Lower lobe of right lung (tissue), 2 donors: Measurements from ENCODE around the gene SLC15A3. TPM values are rescaled to one million over a fixed set of nuclear protein-coding genes. Genes with fewer than 3 reads are reported as not detected.
A peak's percentile ranks its signal among the peaks of the same experiment; 100 is the strongest.

ENCODE experiments used
- ATAC-seq, 2 donors: fragments of 200-7000 bp; cut with Tn5 transposase; one replicate each; pipeline ENCODE4 v1.9.1; 2020 to 2022; ENCODE audit warnings: mild to moderate bottlenecking in 2 of 2, moderate library complexity in 2 of 2
- DNase-seq: peaks from one replicate; pipeline ENCODE4 v3.0.0-alpha.2; 2020
- H3K27ac ChIP-seq: fragments of 200-600 bp; one replicate; pipeline ENCODE4 v1.8.0; 2022
- H3K27me3 ChIP-seq: fragments of 200-600 bp; one replicate; pipeline ENCODE4 v1.8.0; 2022; ENCODE audit warnings: low read depth
- H3K36me3 ChIP-seq: fragments of 200-600 bp; one replicate; pipeline ENCODE4 v1.8.0; 2022; ENCODE audit warnings: mild to moderate bottlenecking
- H3K4me1 ChIP-seq: fragments of 200-600 bp; one replicate; pipeline ENCODE4 v1.8.0; 2022
- H3K4me3 ChIP-seq: fragments of 200-600 bp; one replicate; pipeline ENCODE4 v1.8.0; 2022; ENCODE audit warnings: mild to moderate bottlenecking
- H3K9me3 ChIP-seq: fragments of 200-600 bp; one replicate; pipeline ENCODE4 v1.8.0; 2022
- CTCF ChIP-seq: fragments of 200-600 bp; IDR thresholded peaks from one replicate; pipeline ENCODE4 v1.8.0; 2022; ENCODE audit warnings: antibody characterized with exemption, mild to moderate bottlenecking
- intact Hi-C: fragments of 100-400 bp; cut with DNase I; formaldehyde crosslinking; loops from one replicate; pipeline ENCODE4 v1.11.0; 2022
- total RNA-seq: library from RNA; stranded (reverse); fragmentation: NEBNext Ultra II Directional; extraction: Animal tissue kit (Norgen Biotek cat#: 25700); gene quantifications from one replicate; pipeline ENCODE4 v1.2.1, GENCODE V29; 2021
- donor health status: DM: no; HTN: yes; CAD: no; lungs with severe emphysema.

Gene SLC15A3
- total RNA-seq, 1 donor from 2014 or later, result 199 TPM

GRCh38 chr11:60918251-60918938, 33.6 kb downstream of the SLC15A3 start:
- DNase-seq, result no peak
- no peak for ATAC-seq
- H3K9me3 ChIP-seq, result no peaks in the 10 kb centered on the region

DNA sequence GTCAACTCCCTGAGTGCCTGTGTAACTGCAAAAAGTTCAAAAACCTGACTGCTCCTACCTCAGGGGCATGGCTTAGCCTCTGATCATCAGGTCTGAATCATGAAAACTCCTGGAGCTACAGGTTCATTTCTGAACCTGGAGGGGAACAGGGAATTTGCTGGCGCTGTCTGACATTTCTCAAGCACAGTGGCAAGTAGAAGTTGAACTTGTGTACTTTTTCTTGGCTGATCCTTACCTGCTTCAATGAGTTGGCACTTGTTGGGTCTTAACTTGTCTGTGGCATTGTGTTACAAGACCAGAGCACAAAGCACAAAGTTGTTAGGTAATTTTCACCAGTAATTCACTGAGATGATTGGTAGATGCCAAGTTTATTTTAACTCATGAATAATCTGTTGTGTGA, 34.7 kb downstream of the SLC15A3 start:
- intact Hi-C loops, result no loop called here
- DNase-seq (no peak), ATAC-seq (no peak)
- H3K4me1 ChIP-seq, result peaks cover 58% of the 10 kb centered on the region
- TF ChIP-seq CTCF, result no peak
- no peaks in the 10 kb centered on the region for H3K27me3 ChIP-seq
- H3K27ac ChIP-seq, result no peak overlapping the region
- peaks cover 27% of the 10 kb centered on the region for H3K36me3 ChIP-seq
- H3K4me3 ChIP-seq, result no peak overlapping the region
- H3K9me3 ChIP-seq, result no peaks in the 10 kb centered on the region

More at GRCh38 chr11:60918251-60918938, 33.6 kb downstream of the SLC15A3 start:
- Histone ChIP-seq H3K27ac (no peak overlapping the region), H3K4me1 (peaks cover 46% of the 10 kb centered on the region), H3K4me3 (no peak overlapping the region), H3K27me3 (no peaks in the 10 kb centered on the region), H3K36me3 (peaks cover 36% of the 10 kb centered on the region)
- intact Hi-C loops, result no loop called here
- TF ChIP-seq CTCF, result no peak

- peaks cover 58% of the 10 kb centered on the region for H3K4me1 ChIP-seq
- TF ChIP-seq CTCF, result no peak
- H3K9me3 ChIP-seq, result no peaks in the 10 kb centered on the region
- intact Hi-C loops, result no loop called here
- H3K27ac ChIP-seq, result no peak overlapping the region
- H3K27me3 ChIP-seq, result no peaks in the 10 kb centered on the region
- DNase-seq (no peak), ATAC-seq (no peak)
- H3K4me3 ChIP-seq, result no peak overlapping the region
- peaks cover 22% of the 10 kb centered on the region for H3K36me3 ChIP-seq
Measured at GRCh38 chr11:60916669-60917206, 35.2 kb downstream of the SLC15A3 start.

DNA sequence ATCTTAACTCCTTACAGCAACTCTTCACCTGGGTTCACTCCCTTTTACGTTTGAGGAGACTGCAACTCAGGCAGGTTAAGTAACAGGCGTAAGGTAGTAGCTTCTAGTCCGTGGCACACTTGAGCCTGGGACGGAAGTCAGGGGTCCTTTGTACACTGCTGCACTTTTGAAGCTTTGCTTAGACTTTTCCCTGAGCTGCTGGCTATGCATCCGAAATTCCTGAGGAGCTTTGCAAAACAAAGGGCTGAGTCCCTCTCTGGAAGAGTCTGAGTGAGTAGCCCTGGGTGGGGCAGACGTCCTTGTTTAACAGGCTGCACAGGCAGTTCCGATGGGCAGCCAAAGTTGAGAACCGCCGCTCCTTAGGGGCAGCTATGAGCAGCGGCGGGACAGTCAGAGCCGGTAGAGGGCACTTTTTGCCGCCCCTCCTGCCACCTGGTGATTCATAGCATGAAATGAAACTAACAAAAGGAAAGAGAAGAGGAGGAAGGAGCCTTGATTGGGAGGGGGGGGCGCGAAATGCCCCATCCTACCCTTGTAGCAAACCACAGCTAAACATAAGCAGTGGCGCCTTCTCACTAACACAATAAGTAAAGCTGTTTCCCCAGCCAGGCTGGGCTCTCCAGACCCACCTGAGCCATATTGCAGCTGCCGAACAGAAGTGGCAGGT, 36.6 kb downstream of the SLC15A3 start:
- Histone ChIP-seq H3K27me3 (no peaks in the 10 kb centered on the region), H3K36me3 (peaks cover 8% of the 10 kb centered on the region), H3K4me1 (peaks cover 70% of the 10 kb centered on the region), H3K9me3 (no peaks in the 10 kb centered on the region), H3K4me3 (peak overlapping the region; percentile 97), H3K27ac (peak overlapping the region; percentile 94)
- ATAC-seq, result peak; percentile 68 to 70
- peak; percentile 76 for DNase-seq
- intact Hi-C loops, result no loop called here
- TF ChIP-seq CTCF, result peak; percentile 35

DNA sequence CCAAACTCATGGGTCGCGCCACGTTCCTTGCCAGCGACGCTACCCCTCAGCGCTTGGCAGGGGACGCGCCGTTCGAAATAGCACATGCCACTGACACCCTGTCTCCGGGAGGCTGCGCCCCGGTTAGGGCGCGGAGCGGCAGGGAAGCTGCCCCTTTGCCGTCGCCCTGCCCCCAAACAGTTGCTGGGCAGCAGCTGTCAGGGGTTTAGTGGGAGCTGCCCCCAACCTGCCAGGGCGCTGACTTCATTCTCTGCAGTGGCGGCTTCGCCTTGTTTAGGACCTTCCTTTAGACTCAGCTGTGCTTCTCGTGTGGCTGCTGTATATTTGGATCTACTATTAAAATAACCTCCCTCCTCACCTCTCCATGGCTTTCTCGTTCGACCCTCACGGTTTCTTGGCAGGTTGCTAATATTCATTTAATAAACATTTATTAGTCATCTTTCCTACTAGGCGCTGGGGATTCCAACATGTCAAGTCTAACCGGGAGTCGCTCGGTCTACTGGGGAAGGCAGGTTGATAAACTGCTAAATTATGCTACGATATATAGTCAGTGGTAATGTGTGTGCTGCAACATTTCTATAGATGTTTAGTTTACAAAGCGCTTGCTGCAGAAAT, 37.2 kb downstream of the SLC15A3 start:
- H3K36me3 ChIP-seq, result peaks cover 2% of the 10 kb centered on the region
- H3K4me1 ChIP-seq, result peaks cover 67% of the 10 kb centered on the region
- no peaks in the 10 kb centered on the region for H3K27me3 ChIP-seq
- peak overlapping the region; percentile 97 for H3K4me3 ChIP-seq
- DNase-seq, result no peak
- peak overlapping the region; percentile 94 for H3K27ac ChIP-seq
- peak; percentile 62 for ATAC-seq
- no peaks in the 10 kb centered on the region for H3K9me3 ChIP-seq
- TF ChIP-seq CTCF, result no peak
- intact Hi-C loops, result no loop called here
